Measurements from ENCODE around the gene THSD7A.

THSD7A gene

GRCh38 chr7:11593322-11593721 is 238.7 kb downstream of the THSD7A start:
- no peak for DNase-seq (ENCODE audit: extremely low read depth, low read depth)
- TF ChIP-seq, protein P1, sequence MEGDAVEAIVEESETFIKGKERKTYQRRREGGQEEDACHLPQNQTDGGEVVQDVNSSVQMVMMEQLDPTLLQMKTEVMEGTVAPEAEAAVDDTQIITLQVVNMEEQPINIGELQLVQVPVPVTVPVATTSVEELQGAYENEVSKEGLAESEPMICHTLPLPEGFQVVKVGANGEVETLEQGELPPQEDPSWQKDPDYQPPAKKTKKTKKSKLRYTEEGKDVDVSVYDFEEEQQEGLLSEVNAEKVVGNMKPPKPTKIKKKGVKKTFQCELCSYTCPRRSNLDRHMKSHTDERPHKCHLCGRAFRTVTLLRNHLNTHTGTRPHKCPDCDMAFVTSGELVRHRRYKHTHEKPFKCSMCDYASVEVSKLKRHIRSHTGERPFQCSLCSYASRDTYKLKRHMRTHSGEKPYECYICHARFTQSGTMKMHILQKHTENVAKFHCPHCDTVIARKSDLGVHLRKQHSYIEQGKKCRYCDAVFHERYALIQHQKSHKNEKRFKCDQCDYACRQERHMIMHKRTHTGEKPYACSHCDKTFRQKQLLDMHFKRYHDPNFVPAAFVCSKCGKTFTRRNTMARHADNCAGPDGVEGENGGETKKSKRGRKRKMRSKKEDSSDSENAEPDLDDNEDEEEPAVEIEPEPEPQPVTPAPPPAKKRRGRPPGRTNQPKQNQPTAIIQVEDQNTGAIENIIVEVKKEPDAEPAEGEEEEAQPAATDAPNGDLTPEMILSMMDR (IDR thresholded peaks at IDR 0.05; ENCODE audit: low read depth, low read length): no peak

- no peak for DNase-seq (ENCODE audit: extremely low read depth, low read depth)
- TF ChIP-seq, protein P1 (IDR thresholded peaks at IDR 0.05; ENCODE audit: low read depth, low read length): no peak
These were observed 239.3 kb downstream of the THSD7A start for GRCh38 chr7:11592699-11593098.

- DNase-seq (ENCODE audit: extremely low read depth, low read depth): no peak
- TF ChIP-seq, protein P1 (IDR thresholded peaks at IDR 0.05; ENCODE audit: low read depth, low read length): no peak
These were observed 240.1 kb downstream of the THSD7A start for GRCh38 chr7:11591943-11592342.

GRCh38 chr7:11591055-11591633 is 240.9 kb downstream of the THSD7A start:
- no peak for DNase-seq (ENCODE audit: extremely low read depth, low read depth)
- TF ChIP-seq, protein P1 (IDR thresholded peaks at IDR 0.05; ENCODE audit: low read depth, low read length): no peak

DNA sequence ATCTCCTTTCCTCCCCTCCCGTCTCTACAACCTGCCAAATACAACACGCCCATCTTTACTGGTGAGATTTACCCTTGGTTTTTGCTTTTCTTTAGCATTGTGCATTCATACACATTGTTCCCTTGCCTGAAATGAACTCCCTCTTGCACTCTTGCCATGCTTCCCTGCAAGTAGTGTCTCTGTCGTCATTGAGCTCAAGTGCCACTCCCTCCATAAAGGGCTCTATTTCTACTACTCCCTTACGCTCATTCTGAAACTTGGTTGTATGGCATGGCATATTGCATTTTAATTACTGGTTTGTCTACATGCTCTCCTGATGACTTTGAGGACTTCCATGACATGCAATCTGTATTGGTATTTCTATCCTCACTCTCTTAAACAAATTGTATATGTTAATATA is 242.7 kb downstream of the THSD7A start:
- no peak for DNase-seq (ENCODE audit: extremely low read depth, low read depth)
- TF ChIP-seq, protein P1 (IDR thresholded peaks at IDR 0.05; ENCODE audit: low read depth, low read length): no peak

GRCh38 chr7:11587814-11588213 is 244.2 kb downstream of the THSD7A start:
- DNase-seq (ENCODE audit: extremely low read depth, low read depth): no peak
- TF ChIP-seq, protein P1 (IDR thresholded peaks at IDR 0.05; ENCODE audit: low read depth, low read length): no peak

GRCh38 chr7:11587048-11587447 is 244.9 kb downstream of the THSD7A start:
- DNase-seq (ENCODE audit: extremely low read depth, low read depth): no peak
- TF ChIP-seq, protein P1 (IDR thresholded peaks at IDR 0.05; ENCODE audit: low read depth, low read length): no peak
